Measurements from ENCODE around the gene SRD5A1. TPM values are rescaled to one million over a fixed set of nuclear protein-coding genes. Genes with fewer than 3 reads are reported as not detected.
A peak's percentile ranks its signal among the peaks of the same experiment; 100 is the strongest.

The SRD5A1 gene
- total RNA-seq, 3 donors from 2014 or later, result 3.6 to 10.6 (median 7.0) TPM

DNA sequence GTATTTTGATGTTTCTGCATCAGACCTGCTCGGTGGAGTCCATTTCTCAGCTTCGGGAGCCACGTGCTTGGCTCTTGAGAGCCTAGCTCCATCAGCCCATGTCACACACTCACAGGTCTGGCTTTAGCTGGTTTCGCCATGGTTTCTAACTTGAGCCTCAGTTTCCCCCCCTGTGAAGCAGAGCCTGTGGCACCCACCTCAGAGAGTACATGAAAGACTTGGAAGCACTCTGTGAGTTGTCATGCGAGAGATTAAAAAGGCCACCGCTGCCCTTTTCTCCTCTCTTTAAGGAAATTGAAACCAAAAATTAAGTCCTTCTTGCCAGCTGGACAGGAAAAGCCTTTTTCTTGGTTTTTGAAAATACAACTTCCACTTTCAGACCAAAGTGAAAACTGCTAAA lies 88.8 kb downstream of the SRD5A1 start:
- peaks cover 0 to 5% of the 10 kb centered on the region in 2 donors for H3K4me1 ChIP-seq
- peak overlapping the region; percentile 31 to 55 (median 31) for H3K4me3 ChIP-seq
- no peak for DNase-seq (ENCODE audit: low spot score in 2 of 2)
- no peaks in the 10 kb centered on the region for H3K36me3 ChIP-seq
- no peaks in the 10 kb centered on the region for H3K9me3 ChIP-seq
- TF ChIP-seq, protein P1, sequence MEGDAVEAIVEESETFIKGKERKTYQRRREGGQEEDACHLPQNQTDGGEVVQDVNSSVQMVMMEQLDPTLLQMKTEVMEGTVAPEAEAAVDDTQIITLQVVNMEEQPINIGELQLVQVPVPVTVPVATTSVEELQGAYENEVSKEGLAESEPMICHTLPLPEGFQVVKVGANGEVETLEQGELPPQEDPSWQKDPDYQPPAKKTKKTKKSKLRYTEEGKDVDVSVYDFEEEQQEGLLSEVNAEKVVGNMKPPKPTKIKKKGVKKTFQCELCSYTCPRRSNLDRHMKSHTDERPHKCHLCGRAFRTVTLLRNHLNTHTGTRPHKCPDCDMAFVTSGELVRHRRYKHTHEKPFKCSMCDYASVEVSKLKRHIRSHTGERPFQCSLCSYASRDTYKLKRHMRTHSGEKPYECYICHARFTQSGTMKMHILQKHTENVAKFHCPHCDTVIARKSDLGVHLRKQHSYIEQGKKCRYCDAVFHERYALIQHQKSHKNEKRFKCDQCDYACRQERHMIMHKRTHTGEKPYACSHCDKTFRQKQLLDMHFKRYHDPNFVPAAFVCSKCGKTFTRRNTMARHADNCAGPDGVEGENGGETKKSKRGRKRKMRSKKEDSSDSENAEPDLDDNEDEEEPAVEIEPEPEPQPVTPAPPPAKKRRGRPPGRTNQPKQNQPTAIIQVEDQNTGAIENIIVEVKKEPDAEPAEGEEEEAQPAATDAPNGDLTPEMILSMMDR (IDR thresholded peaks at IDR 0.05), result no peak
- TF ChIP-seq POLR2AphosphoS5 (IDR thresholded peaks at IDR 0.05), result no peak
- TF ChIP-seq POLR2A (IDR thresholded peaks at IDR 0.05), result no peak
- intact Hi-C loops (cut with DNase I; ENCODE audit: low total_unique reads), result no loop called here
- no peaks in the 10 kb centered on the region for H3K27me3 ChIP-seq
- H3K27ac ChIP-seq, result peak overlapping the region; percentile 39 to 54

DNA sequence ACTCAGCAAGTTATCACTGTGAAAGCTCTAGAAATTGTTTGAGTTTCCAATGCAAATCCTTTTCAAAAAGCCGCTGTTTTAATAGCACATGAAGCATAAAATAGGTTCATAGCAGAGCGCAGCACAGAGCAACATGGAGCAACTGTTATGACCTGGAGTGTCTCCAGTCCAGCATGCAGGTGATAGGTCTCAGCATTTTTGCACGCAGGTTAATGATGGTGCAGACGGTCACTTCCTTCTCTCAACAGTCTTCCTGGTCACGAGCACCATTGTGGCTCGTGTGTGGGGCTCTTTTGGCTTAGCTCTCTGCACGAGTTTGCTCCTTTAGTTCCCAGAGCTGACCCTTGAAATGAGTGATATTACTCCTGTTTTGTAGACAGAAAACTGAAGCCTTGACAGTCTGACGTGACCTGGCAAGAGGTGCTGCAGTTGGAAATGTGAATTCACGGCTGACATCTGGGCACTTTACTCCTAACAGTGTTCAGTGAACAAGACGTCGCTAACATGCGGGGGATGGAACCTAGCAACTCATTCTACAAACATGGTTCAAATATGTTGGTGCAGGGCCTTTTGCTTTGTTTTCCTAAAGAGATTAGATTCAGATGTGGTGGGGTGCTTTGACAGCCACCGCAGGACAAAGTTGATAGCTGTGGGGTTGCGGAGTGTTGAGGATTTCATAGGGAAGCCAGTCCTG lies 90.0 kb downstream of the SRD5A1 start:
- H3K36me3 ChIP-seq, result no peaks in the 10 kb centered on the region
- no peaks in the 10 kb centered on the region for H3K9me3 ChIP-seq
- no peak for TF ChIP-seq POLR2AphosphoS5 (IDR thresholded peaks at IDR 0.05)
- no peak for TF ChIP-seq POLR2A (IDR thresholded peaks at IDR 0.05)
- TF ChIP-seq, protein P1 (IDR thresholded peaks at IDR 0.05), result no peak
- H3K4me3 ChIP-seq, result no peak overlapping the region
- DNase-seq (ENCODE audit: low spot score in 2 of 2), result no peak
- no peaks in the 10 kb centered on the region for H3K4me1 ChIP-seq
- no peak overlapping the region for H3K27ac ChIP-seq
- intact Hi-C loops (cut with DNase I; ENCODE audit: low total_unique reads), result no loop called here
- no peaks in the 10 kb centered on the region for H3K27me3 ChIP-seq

DNA sequence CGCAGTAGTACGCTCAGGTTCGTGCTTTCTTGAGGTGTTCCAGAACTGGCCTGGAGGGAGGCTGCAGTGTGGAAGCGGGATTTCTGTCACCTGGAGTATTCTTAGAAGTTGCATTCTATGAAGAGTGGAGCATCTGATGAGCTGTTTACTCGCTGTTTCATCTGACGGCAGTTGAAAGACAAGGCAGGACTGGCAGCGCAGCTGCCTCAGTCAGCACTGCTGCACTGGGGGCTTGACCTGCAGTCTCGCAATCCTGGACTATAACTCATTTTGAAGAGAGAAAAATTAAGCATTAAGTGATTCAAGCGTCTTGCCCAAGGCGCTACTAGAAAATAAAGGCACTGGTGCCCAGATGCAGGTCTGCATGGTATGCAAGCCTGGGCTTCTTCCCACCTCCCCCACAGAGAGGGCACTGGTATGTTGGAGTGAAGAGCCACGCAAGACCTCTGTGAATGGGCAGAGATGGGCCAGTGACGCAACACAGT lies 90.6 kb downstream of the SRD5A1 start:
- DNase-seq (ENCODE audit: low spot score in 2 of 2), result no peak
- TF ChIP-seq POLR2A (IDR thresholded peaks at IDR 0.05), result no peak
- no peak for TF ChIP-seq POLR2AphosphoS5 (IDR thresholded peaks at IDR 0.05)
- TF ChIP-seq, protein P1 (IDR thresholded peaks at IDR 0.05), result no peak
- intact Hi-C loops (cut with DNase I; ENCODE audit: low total_unique reads), result no loop called here
- no peaks in the 10 kb centered on the region for H3K36me3 ChIP-seq
- H3K27me3 ChIP-seq, result no peaks in the 10 kb centered on the region
- no peak overlapping the region for H3K4me3 ChIP-seq
- no peaks in the 10 kb centered on the region for H3K4me1 ChIP-seq
- H3K9me3 ChIP-seq, result no peaks in the 10 kb centered on the region
- no peak overlapping the region for H3K27ac ChIP-seq

Other genes with a start within 250 kb of the SRD5A1 start
- 1 to 10 TPM in 2 of 3 donors, under 1 TPM in 1; 0.44 to 1.8 (median 1.6) TPM for gene UBE2QL1, start 184.6 kb upstream of the SRD5A1 start, total RNA-seq
- gene NSUN2, start 396 bp upstream of the SRD5A1 start, total RNA-seq, result 10 to 100 TPM; 36.8 to 58.7 (median 55.6) TPM
- gene TENT4A, start 80.0 kb downstream of the SRD5A1 start, total RNA-seq, result 10 to 100 TPM; 24.1 to 26.2 (median 24.8) TPM